ENCODE measurements around the gene COX19.

- TF ChIP-seq CTCF (conservative IDR thresholded peaks at IDR 0.05 in 1 of 2, IDR thresholded peaks at IDR 0.05 in 1 of 2; ENCODE audit: low read depth in 1 of 2, low read length in 2 of 2) (no peak), EZH2 (IDR thresholded peaks at IDR 0.05; ENCODE audit: low read length, missing control alignments) (no peak)
Measured at GRCh38 chr7:954330-955238, 20.8 kb downstream of the COX19 start, which contains the start of gene ADAP1.

Measured in fibroblast of lung (primary cell).